GM21526 (cell line): ENCODE results near the gene DHX57.
A peak's percentile ranks its signal among the peaks of the same experiment; 100 is the strongest.

ENCODE experiments used
- ATAC-seq: cut with Tn5 transposase; IDR thresholded peaks from one replicate; pipeline ENCODE4 v1.9.1; 2021; ENCODE audit warnings: moderate library complexity; ENCODE audit not compliant: unreplicated experiment, low FRiP score

The DHX57 gene

GRCh38 chr2:38754049-38754448 lies 121.7 kb downstream of the DHX57 start:
- ATAC-seq = no peak

GRCh38 chr2:38751596-38752410 lies 123.9 kb downstream of the DHX57 start:
- ATAC-seq = peak; percentile 35

- peak; percentile 78 for ATAC-seq
These were observed 124.7 kb downstream of the DHX57 start, which contains the start of gene SRSF7 for GRCh38 chr2:38750891-38751595. Gene SRSF7, minus strand, starts transcription at chr2:38751361. Its CDS starts 105 bp downstream, at chr2:38751256.

DNA sequence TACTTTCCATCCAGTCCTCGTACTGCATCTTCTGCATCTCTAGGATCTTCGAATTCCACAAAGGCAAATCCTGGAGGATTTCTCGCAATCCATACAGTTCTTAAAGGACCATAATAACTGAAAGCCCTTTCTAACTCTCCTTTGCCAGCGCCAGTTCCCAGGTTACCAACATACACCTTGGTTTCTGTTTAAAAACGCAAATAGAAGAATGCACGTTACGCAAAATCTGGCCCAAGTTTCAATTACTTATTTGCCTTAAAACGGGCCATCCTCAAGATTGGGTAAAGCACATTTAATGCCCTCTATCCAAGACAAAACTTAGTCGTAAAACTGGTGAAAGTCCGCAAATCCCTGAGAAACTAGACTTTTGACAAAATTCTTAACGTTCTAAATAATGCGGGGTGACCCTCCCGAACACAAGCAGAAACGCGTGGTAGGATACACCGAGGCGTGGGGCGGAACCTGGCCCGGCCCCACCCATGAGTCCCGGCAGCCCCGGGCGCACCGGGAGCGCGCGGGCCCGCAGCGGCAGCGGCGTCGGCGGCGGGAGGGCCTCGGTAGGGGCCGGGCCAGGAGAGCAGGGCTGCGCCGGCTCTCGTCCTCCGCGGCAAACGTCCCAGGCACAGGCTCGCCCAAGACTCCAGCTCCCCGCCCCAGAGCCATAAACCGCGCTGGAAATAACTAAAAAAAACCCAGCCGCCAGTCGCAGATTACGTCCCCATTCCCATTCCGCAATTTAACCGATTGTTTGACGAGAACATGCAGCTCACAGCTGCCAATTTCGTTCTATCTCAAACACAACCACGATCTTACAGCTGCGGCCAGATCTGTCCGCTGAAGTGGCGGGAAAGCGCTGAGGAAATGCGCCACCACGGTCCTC lies 125.5 kb downstream of the DHX57 start:
- ATAC-seq = peak; percentile 35

GRCh38 chr2:38748943-38749804 lies 126.6 kb downstream of the DHX57 start:
- no peak for ATAC-seq

DNA sequence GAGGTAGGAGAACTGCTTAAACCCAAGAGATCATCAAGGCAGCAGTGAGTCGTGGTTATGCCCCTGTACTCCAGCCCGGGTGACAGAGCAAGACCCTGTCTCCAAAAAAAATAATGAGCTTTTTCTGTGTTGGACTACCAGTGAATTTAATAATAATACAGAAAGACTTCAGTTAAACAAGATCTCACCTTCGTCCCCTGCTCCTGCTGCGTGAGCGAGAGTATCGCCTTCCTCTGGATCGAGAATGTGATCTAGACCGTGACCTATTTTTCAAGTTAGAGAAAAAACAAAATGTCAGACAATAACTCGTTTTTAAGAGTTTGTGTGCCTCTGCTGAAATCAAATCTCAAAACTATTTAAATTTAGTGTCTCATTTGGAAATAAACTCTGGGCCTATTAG lies 127.3 kb downstream of the DHX57 start:
- ATAC-seq = no peak

GRCh38 chr2:38747819-38748218 lies 127.9 kb downstream of the DHX57 start:
- ATAC-seq = no peak
